HUES6 (cell line): ENCODE data around the gene PRIMA1.

Experiments used
- H3K27ac ChIP-seq: 2 replicates; pipeline ENCODE4 v1.7.0; 2013; ENCODE audit warnings: low read depth, mild to moderate bottlenecking, low read length, inconsistent platforms
- H3K27me3 ChIP-seq: 2 replicates; pipeline ENCODE4 v1.6.1; 2013; ENCODE audit warnings: low read length; ENCODE audit not compliant: control insufficient read depth, insufficient read depth
- H3K36me3 ChIP-seq: 2 replicates; pipeline ENCODE4 v1.6.1; 2013; ENCODE audit warnings: low read length; ENCODE audit not compliant: control insufficient read depth, insufficient read depth
- H3K4me1 ChIP-seq: 2 replicates; pipeline ENCODE4 v1.6.1; 2013; ENCODE audit warnings: low read length; ENCODE audit not compliant: control insufficient read depth, insufficient read depth
- H3K4me3 ChIP-seq: 2 replicates; pipeline ENCODE4 v1.5.1; 2013; ENCODE audit warnings: low read depth, low read length
- H3K9ac ChIP-seq: one replicate; pipeline ENCODE4 v1.6.1; 2013; ENCODE audit warnings: mild to moderate bottlenecking, low read length
- H3K9me3 ChIP-seq: 2 replicates; pipeline ENCODE4 v1.6.1; 2013; ENCODE audit warnings: low read depth, low read length; ENCODE audit not compliant: control insufficient read depth, insufficient read depth

PRIMA1 gene

DNA sequence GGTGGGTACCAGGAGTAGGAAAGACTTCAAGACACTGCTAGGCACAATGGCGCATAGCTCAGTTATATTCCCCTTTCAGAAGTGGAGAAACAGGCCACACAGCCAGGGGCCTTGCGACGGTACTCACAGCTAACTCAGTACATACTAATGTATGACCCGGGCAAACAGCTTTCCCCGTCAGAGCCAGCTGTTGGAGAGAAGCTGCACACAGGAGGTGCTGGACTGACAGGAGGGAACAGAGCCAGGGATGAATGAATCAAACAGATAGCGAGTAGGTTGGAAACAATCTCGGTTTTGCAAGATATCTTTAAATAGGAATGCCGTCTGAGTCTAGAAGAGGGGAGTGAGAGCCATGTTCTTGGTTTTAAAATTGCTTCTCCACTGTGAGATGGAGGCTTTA is 45.5 kb downstream of the PRIMA1 start:
- H3K9ac ChIP-seq: no peak overlapping the region
- H3K9me3 ChIP-seq: no peaks in the 10 kb centered on the region
- no peak overlapping the region for H3K27ac ChIP-seq
- H3K36me3 ChIP-seq: no peaks in the 10 kb centered on the region
- no peak overlapping the region for H3K4me3 ChIP-seq
- peaks cover 26% of the 10 kb centered on the region for H3K4me1 ChIP-seq
- H3K27me3 ChIP-seq: no peaks in the 10 kb centered on the region

DNA sequence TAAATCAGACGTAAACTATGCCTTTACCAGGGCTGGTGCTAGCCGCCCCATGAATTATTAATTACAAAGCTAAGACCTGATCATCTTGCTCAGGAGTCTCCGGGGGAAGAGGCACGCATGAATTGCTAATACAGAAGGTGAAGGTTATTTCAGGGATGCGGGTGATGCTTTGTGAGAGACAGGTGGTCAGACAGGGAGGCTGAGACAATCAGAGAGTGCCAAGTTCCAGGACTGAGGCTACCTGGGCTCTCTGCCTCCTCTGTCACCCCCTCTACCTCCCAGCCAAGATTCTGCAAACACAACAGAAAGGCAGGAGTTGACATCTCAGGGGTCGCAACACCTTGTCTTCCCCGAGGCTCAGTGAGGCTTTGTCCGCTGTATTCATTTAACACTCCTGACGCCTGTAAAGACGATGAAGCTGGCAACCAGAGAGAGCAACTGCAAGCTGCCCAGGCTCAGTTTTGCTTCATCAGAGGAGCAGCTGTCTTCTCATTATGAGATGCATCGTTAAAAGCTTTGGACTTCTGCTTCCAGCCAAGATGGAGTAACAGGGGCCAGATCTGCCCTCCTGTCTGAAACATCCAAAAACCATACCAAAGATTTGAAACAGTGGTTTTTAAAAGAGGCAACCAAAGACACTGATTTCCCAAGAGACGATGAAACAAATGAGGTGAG is 46.6 kb downstream of the PRIMA1 start:
- Histone ChIP-seq H3K36me3 (no peaks in the 10 kb centered on the region), H3K4me3 (no peak overlapping the region), H3K4me1 (peaks cover 18% of the 10 kb centered on the region), H3K9me3 (no peaks in the 10 kb centered on the region), H3K9ac (no peak overlapping the region), H3K27ac (no peak overlapping the region), H3K27me3 (no peaks in the 10 kb centered on the region)

DNA sequence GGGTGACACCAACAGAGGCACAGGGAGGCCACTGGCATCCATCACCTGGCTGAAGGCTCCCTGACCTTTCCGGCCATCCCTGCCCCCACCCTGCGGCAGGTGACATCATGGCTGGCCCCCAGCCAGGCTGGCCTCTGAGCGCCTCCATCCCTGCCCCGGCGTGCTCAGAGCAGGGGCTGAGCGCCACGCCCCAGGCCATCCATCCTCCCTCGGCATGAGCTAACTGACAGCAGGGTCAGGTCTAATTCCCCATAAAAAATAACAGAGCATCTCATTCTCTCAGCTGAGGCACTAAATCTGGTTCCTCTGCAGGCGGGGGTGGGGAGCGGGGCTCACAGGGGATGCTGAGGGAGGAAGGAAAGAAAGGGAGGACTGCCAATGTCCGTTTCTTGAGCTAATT is 50.7 kb downstream of the PRIMA1 start:
- no peaks in the 10 kb centered on the region for H3K36me3 ChIP-seq
- no peak overlapping the region for H3K9ac ChIP-seq
- no peak overlapping the region for H3K27ac ChIP-seq
- no peaks in the 10 kb centered on the region; the same call in 1 of the 2 replicates for H3K4me1 ChIP-seq
- H3K27me3 ChIP-seq: no peaks in the 10 kb centered on the region
- no peaks in the 10 kb centered on the region for H3K9me3 ChIP-seq
- no peak overlapping the region for H3K4me3 ChIP-seq

DNA sequence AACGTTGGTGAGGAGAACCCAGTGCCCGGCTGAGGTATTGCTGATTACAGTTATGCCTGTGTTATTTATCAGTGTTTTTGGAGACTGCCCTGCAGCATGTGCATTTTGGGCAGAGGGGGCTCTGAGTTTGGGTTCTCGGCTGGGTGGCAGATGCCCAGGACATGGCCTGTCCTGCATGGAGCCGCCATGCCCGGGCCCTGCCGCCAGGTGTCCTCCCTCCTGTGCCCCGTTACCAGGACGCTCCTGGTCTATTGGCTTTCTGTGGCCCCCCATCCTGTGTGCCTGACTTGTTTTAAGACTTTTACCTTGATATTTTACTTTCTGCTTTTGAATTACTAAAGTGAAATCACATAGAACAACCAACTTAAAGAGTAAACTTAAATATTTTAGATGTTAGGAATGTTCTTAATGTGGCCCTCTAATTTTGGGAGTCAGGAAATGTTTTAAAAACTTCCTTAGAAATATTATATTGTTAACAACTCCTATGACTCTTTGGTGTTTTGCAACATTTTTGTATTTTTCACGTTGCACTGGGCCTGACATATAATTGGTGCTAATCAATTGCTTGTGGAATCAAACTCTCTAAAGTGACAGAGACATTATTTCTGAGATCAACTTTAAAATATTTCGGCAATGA is 51.8 kb downstream of the PRIMA1 start:
- H3K9ac ChIP-seq: no peak overlapping the region
- no peaks in the 10 kb centered on the region for H3K27me3 ChIP-seq
- H3K27ac ChIP-seq: no peak overlapping the region
- H3K36me3 ChIP-seq: no peaks in the 10 kb centered on the region
- H3K4me1 ChIP-seq: no peaks in the 10 kb centered on the region; the same call in 1 of the 2 replicates
- no peak overlapping the region for H3K4me3 ChIP-seq
- no peaks in the 10 kb centered on the region for H3K9me3 ChIP-seq

DNA sequence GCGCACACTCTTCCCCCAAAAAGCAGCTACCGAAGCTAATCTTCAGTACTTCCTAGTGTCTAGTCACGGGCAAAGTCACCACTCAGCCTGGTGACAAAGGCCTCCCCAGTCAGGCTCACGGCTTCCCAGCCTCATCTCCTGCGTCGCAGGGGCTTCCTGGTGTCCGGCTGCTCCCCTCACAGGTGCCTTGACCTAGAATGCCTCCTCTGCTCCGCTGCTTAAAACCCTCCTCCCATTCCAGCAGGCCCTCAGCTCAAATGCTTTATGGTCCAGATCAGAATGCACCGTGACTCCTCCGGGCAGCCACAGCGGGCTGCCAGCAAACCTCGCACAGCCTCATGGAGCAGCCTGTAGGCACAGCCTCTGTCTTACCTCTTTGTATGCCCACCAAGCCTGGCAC is 53.1 kb downstream of the PRIMA1 start:
- H3K27me3 ChIP-seq: no peaks in the 10 kb centered on the region
- H3K4me3 ChIP-seq: no peak overlapping the region
- H3K9ac ChIP-seq: no peak overlapping the region
- H3K9me3 ChIP-seq: no peaks in the 10 kb centered on the region
- H3K4me1 ChIP-seq: no peaks in the 10 kb centered on the region; the same call in 1 of the 2 replicates
- H3K36me3 ChIP-seq: no peaks in the 10 kb centered on the region
- H3K27ac ChIP-seq: no peak overlapping the region

DNA sequence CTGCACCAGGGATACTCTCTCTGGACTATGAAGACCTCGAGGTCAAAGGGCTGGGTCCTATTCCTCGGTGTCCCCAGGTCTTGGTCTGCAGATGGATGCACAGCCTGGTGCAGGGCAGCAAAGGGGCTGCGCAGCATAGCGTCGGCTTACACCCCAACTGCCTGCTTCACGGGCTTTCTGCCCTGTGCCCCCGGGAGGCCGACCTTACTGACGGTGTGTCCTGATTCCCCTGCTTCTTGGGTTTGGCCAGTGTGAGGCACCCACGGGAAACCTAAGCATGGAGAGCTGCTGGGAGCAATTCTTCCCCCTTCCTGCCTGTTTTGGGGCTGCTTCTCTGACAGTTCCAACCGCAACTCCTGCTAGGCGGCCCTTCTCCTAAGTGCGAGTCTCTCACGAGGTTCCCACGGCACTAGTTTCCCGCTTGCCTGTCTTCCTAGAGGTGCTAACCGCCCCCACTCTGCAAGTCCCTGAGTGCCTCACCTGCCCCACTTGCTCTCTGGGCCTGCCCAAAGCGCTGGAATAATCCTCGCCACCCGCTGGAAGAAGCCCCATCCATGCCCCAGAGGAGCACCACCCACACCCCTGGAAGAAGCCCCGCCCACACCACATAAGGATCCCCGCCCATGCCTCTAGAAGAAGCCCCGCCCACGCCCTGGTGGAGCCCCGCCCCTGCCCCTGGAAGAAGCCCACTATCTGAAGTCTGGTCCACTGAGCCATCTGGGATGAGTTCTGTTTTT is 54.0 kb downstream of the PRIMA1 start:
- no peak overlapping the region for H3K4me3 ChIP-seq
- no peaks in the 10 kb centered on the region; the same call in 1 of the 2 replicates for H3K4me1 ChIP-seq
- no peaks in the 10 kb centered on the region for H3K27me3 ChIP-seq
- H3K27ac ChIP-seq: no peak overlapping the region
- H3K36me3 ChIP-seq: no peaks in the 10 kb centered on the region
- H3K9me3 ChIP-seq: no peaks in the 10 kb centered on the region
- no peak overlapping the region for H3K9ac ChIP-seq

DNA sequence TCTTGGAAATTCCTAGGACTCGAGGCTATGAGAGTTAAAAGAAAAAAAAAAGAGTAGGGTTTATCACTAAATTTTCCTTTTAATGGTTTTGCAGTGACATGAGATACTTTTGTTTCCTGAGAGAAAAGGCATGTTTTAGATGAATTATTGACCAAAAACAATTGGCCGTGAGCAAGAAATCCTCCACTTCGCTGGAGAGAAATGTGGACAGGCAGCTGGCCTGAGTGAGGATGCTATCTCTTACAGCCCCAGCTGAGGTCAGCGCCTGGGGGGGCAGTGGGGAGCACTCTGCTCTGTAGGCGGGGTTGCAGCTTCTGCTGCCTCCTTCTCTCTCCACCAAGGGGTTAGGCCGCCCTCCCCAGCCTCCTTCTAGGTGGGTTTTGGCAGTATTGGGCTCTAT is 54.7 kb downstream of the PRIMA1 start:
- no peaks in the 10 kb centered on the region for H3K36me3 ChIP-seq
- no peak overlapping the region for H3K9ac ChIP-seq
- H3K27ac ChIP-seq: no peak overlapping the region
- H3K9me3 ChIP-seq: no peaks in the 10 kb centered on the region
- H3K27me3 ChIP-seq: no peaks in the 10 kb centered on the region
- no peaks in the 10 kb centered on the region; the same call in 1 of the 2 replicates for H3K4me1 ChIP-seq
- H3K4me3 ChIP-seq: no peak overlapping the region

DNA sequence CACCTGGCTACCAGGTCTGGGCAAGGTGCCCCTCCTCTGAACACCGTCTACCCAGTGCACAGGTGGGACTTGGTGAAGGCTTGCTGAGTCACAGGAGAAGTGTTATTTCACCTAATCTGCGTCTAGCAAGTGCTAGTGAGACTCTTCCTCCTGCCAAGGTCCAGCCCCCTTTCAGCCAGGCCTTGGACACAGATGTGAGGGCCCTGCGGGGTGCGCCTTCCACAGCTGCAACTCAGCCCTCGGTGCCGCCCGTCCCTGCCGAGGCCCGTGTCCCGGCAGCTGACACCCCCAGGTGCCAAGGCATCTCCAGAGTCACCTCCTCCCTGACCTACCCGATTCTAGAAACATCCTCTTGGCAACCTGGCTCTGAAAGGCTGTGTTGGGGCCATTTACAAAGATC is 55.1 kb downstream of the PRIMA1 start:
- Histone ChIP-seq H3K9me3 (no peaks in the 10 kb centered on the region), H3K27me3 (no peaks in the 10 kb centered on the region), H3K4me3 (no peak overlapping the region), H3K36me3 (no peaks in the 10 kb centered on the region), H3K27ac (no peak overlapping the region), H3K9ac (no peak overlapping the region), H3K4me1 (no peaks in the 10 kb centered on the region; the same call in 1 of the 2 replicates)

DNA sequence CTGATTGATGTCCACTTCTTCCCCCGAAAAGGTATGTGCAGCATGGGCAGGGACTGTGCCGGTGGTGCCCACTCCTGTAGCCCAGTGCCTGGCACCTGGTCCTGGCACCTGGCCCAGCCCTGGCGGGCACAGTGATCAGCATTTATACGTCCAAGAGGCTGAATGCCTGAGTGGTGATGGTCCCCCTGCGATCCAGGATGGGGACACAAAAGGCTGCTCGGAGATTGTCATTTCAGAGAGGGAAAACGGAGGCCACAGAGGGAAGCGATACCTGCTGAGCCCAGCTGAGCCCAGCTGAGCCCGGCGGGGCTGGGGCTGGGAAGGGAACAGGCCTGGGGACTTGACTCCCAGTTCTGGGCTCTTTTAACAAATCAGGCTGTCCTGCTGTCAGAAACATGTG is 55.8 kb downstream of the PRIMA1 start:
- Histone ChIP-seq H3K27me3 (no peaks in the 10 kb centered on the region), H3K4me3 (no peak overlapping the region), H3K9me3 (no peaks in the 10 kb centered on the region), H3K27ac (no peak overlapping the region), H3K4me1 (no peaks in the 10 kb centered on the region; the same call in 1 of the 2 replicates), H3K9ac (no peak overlapping the region), H3K36me3 (no peaks in the 10 kb centered on the region)

DNA sequence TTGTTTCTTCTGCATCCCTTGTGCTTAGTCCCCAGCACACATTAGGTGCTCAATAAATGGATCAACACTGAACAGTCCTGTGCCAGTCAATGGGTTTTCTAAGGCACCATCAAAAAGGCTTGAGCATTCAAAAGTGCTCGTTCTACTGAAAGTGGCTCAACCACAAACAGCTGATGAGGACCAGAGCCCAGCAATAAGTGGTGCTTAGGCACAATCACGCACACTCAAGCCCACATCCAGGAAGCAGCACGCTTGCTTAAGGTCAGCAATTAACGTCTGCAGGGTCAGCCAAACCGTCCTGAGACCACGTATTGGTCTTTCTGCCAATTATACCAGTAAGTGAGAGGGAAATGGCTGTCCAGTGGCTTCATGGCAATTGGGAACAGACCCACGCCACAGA is 56.5 kb downstream of the PRIMA1 start:
- no peaks in the 10 kb centered on the region for H3K9me3 ChIP-seq
- no peak overlapping the region for H3K9ac ChIP-seq
- no peaks in the 10 kb centered on the region for H3K36me3 ChIP-seq
- no peaks in the 10 kb centered on the region for H3K27me3 ChIP-seq
- H3K27ac ChIP-seq: no peak overlapping the region
- no peak overlapping the region for H3K4me3 ChIP-seq
- no peaks in the 10 kb centered on the region; the same call in 1 of the 2 replicates for H3K4me1 ChIP-seq

DNA sequence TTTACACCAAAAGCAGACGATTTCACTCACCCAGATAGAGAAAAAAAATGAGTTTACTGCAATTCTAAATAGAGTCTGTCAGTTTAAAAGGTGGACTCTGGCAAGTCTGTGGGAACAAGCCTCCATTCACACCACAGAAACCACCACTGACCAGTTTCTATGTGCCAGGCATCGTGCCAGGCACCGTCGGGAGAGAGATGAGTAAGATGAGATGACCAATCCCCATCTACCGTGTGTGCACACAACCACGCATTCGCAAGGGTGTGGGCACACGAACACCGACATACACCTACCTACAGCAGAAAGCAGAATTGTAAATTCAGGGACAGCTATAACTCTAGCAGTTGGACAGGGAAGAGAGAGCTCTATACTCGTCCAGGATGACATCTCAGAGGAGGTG is 58.3 kb downstream of the PRIMA1 start:
- Histone ChIP-seq H3K4me3 (no peak overlapping the region), H3K4me1 (no peaks in the 10 kb centered on the region; the same call in 1 of the 2 replicates), H3K27ac (no peak overlapping the region), H3K36me3 (no peaks in the 10 kb centered on the region), H3K9ac (no peak overlapping the region), H3K9me3 (no peaks in the 10 kb centered on the region), H3K27me3 (no peaks in the 10 kb centered on the region)
